PC-3 (cell line): Measurements from ENCODE around the gene PRDM1.

Experiments
- CTCF ChIP-seq: fragments of 300-600 bp; sonication (generic); conservative IDR thresholded peaks from 2 replicates; pipeline ENCODE4 v1.5.1; 2017; ENCODE audit warnings: antibody characterized with exemption, low read depth, mild to moderate bottlenecking, low read length
- EZH2 ChIP-seq: fragments of 300-600 bp; sonication (generic); IDR thresholded peaks from one replicate; pipeline ENCODE4 v1.6.1; 2017; ENCODE audit warnings: antibody characterized with exemption, mild to moderate bottlenecking, low read length; ENCODE audit not compliant: unreplicated experiment

- TF ChIP-seq CTCF (no peak), EZH2 (no peak)
Measured at GRCh38 chr6:106077881-106078280, 8.3 kb upstream of the PRDM1 start.
